CD4-positive, alpha-beta T cell (primary cell): ENCODE data around the gene CDC37. TPM values are rescaled to one million over a fixed set of nuclear protein-coding genes. Genes with fewer than 3 reads are reported as not detected.

ENCODE experiments used
- ATAC-seq: fragments of 200-7000 bp; cut with Tn5 transposase; one replicate; pipeline ENCODE4 v1.10.0; 2022; ENCODE audit warnings: mild to moderate bottlenecking; ENCODE audit not compliant: poor library complexity
- CTCF ChIA-PET: fragments of 350-600 bp; sonication (Branson Sonifier 250); formaldehyde crosslinking; loops from one replicate; lab custom pipeline; 2021; ENCODE audit warnings: antibody characterized with exemption, inconsistent platforms; lab: Charles Lee
- POLR2A ChIA-PET: fragments of 350-600 bp; sonication (Branson Sonifier 250); formaldehyde crosslinking; loops from one replicate; lab custom pipeline; 2021; ENCODE audit warnings: antibody characterized with exemption, inconsistent platforms; lab: Charles Lee
- DNase-seq, 14 experiments: peaks; one replicate each; pipeline ENCODE4 v3.0.0-alpha.2; 2013 to 2020; ENCODE audit warnings: mixed read lengths in 2 of 14
- H3K27ac ChIP-seq, 2 donors: one replicate each; pipeline versions ENCODE4 v1.5.1 to v1.7.0; 2013; ENCODE audit warnings: low read length in 2 of 2, low read depth in 1 of 2, mild to moderate bottlenecking in 1 of 2
- H3K27me3 ChIP-seq, 2 experiments: 1 replicate in 1 of 2; 2 replicates in 1 of 2; pipeline versions ENCODE4 v1.6.1 to v1.7.0; 2013; ENCODE audit warnings: low read length in 2 of 2, control low read depth in 1 of 2, mild to moderate bottlenecking in 1 of 2, moderate library complexity in 1 of 2; ENCODE audit not compliant: insufficient read depth in 2 of 2, control insufficient read depth in 1 of 2
- H3K36me3 ChIP-seq: one replicate; pipeline ENCODE4 v1.6.1; 2013; ENCODE audit warnings: low read length, control low read depth; ENCODE audit not compliant: insufficient read depth
- H3K4me1 ChIP-seq: one replicate; pipeline ENCODE4 v1.6.1; 2013; ENCODE audit warnings: low read length, control low read depth; ENCODE audit not compliant: insufficient read depth
- H3K4me3 ChIP-seq: one replicate; pipeline ENCODE4 v1.5.1; 2013; ENCODE audit warnings: mild to moderate bottlenecking, low read length, moderate library complexity
- H3K9me3 ChIP-seq, 2 experiments: 1 replicate in 1 of 2; 2 replicates in 1 of 2; pipeline versions ENCODE4 v1.6.1 to v1.7.0; 2013; ENCODE audit warnings: low read length in 2 of 2, mild to moderate bottlenecking in 2 of 2, control low read depth in 1 of 2, moderate library complexity in 1 of 2; ENCODE audit not compliant: control insufficient read depth in 1 of 2, insufficient read depth in 1 of 2
- H3K27ac Mint-ChIP-seq: one replicate; pipeline ENCODE4 v1.8.0; 2020; ENCODE audit warnings: mixed read lengths
- H3K27me3 Mint-ChIP-seq: one replicate; pipeline ENCODE4 v1.8.0; 2021; ENCODE audit warnings: mixed read lengths
- H3K36me3 Mint-ChIP-seq: one replicate; pipeline ENCODE4 v1.8.0; 2021; ENCODE audit warnings: low read depth, mixed read lengths
- H3K4me1 Mint-ChIP-seq: one replicate; pipeline ENCODE4 v1.8.0; 2021; ENCODE audit warnings: low read depth, mixed read lengths
- H3K4me3 Mint-ChIP-seq: one replicate; pipeline ENCODE4 v1.8.0; 2020; ENCODE audit warnings: mild to moderate bottlenecking, mixed read lengths
- H3K9me3 Mint-ChIP-seq: one replicate; pipeline ENCODE4 v1.8.0; 2020; ENCODE audit warnings: mixed read lengths
- intact Hi-C, 2 experiments: fragments of 100-400 bp; cut with DNase I in 1 of 2; cut with micrococcal nuclease in 1 of 2; formaldehyde crosslinking; loops; one replicate each; pipeline versions ENCODE4 v1.15.1 to v1.9.0; 2023 to 2025; cut with DNase I, micrococcal nuclease
- total RNA-seq, 174 experiments: library from RNA in 2 of 174; stranded (reverse) in 2 of 174; gene quantifications; one replicate each; pipeline ENCODE4 v1.2.3 and lab custom pipeline; 2021 to 2026
- TF ChIP-seq, protein P1 (sequence below): fragments of 200-600 bp; IDR thresholded peaks from one replicate; pipeline ENCODE4 v1.8.0; 2022; ENCODE audit warnings: antibody characterized with exemption, mild to moderate bottlenecking

The CDC37 gene
- total RNA-seq, 2 experiments from 2014 or later = 162 to 164 TPM

- Mint-ChIP-seq H3K9me3 (no peaks in the 10 kb centered on the region), H3K36me3 (peaks cover 81% of the 10 kb centered on the region), H3K4me3 (no peak overlapping the region), H3K27ac (no peak overlapping the region), H3K4me1 (no peaks in the 10 kb centered on the region), H3K27me3 (no peaks in the 10 kb centered on the region)
- ATAC-seq (no peak), DNase-seq (no peak)
- TF ChIP-seq, protein P1, sequence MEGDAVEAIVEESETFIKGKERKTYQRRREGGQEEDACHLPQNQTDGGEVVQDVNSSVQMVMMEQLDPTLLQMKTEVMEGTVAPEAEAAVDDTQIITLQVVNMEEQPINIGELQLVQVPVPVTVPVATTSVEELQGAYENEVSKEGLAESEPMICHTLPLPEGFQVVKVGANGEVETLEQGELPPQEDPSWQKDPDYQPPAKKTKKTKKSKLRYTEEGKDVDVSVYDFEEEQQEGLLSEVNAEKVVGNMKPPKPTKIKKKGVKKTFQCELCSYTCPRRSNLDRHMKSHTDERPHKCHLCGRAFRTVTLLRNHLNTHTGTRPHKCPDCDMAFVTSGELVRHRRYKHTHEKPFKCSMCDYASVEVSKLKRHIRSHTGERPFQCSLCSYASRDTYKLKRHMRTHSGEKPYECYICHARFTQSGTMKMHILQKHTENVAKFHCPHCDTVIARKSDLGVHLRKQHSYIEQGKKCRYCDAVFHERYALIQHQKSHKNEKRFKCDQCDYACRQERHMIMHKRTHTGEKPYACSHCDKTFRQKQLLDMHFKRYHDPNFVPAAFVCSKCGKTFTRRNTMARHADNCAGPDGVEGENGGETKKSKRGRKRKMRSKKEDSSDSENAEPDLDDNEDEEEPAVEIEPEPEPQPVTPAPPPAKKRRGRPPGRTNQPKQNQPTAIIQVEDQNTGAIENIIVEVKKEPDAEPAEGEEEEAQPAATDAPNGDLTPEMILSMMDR = no peak
- CTCF ChIA-PET = no interaction called here
- Histone ChIP-seq H3K4me1 (no peaks in the 10 kb centered on the region), H3K27me3 (no peaks in the 10 kb centered on the region), H3K9me3 (no peaks in the 10 kb centered on the region), H3K36me3 (peaks cover 80% of the 10 kb centered on the region), H3K27ac (no peak overlapping the region), H3K4me3 (no peak overlapping the region)
- intact Hi-C loops = no loop called here
- POLR2A ChIA-PET = no interaction called here
Observed at GRCh38 chr19:10365518-10365917, 37.8 kb downstream of the CDC37 start.

DNA sequence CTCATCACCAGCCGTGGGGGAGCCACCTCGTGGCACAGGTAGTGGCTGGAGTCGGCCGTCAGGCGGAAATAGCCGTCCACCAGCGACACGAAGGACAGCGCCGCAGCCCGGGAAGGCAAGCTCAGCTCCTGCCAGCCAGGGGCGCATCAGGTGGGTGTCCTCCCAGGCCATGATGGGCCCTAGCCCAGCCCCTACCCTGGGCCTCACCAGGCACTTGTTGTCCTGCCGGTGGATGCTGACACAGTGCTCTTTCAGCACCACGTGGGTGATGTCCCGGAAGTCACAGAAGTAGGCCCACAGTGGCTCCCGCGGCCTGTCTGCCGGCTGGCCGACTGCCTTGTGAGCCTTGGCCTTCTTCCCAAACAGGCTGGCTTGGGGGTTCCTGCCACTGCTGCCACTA, 38.7 kb downstream of the CDC37 start:
- Histone ChIP-seq H3K9me3 (no peaks in the 10 kb centered on the region), H3K4me3 (no peak overlapping the region), H3K27me3 (no peaks in the 10 kb centered on the region), H3K27ac (no peak overlapping the region), H3K36me3 (peaks cover 82% of the 10 kb centered on the region), H3K4me1 (no peaks in the 10 kb centered on the region)
- TF ChIP-seq, protein P1 = no peak
- H3K36me3 Mint-ChIP-seq = peaks cover 83% of the 10 kb centered on the region
- ATAC-seq (no peak), DNase-seq (no peak)
- intact Hi-C loops = no loop called here
- no peak overlapping the region for H3K27ac Mint-ChIP-seq
- H3K9me3 Mint-ChIP-seq = no peaks in the 10 kb centered on the region
- no peak overlapping the region for H3K4me3 Mint-ChIP-seq
- POLR2A ChIA-PET = no interaction called here
- no peaks in the 10 kb centered on the region for H3K27me3 Mint-ChIP-seq
- H3K4me1 Mint-ChIP-seq = no peaks in the 10 kb centered on the region
- CTCF ChIA-PET = no interaction called here

GRCh38 chr19:10363789-10364281, 39.5 kb downstream of the CDC37 start:
- DNase-seq (no peak), ATAC-seq (no peak)
- H3K4me1 Mint-ChIP-seq = no peaks in the 10 kb centered on the region
- Histone ChIP-seq H3K4me3 (no peak overlapping the region), H3K9me3 (no peaks in the 10 kb centered on the region), H3K4me1 (no peaks in the 10 kb centered on the region), H3K27ac (no peak overlapping the region), H3K27me3 (no peaks in the 10 kb centered on the region), H3K36me3 (peaks cover 82% of the 10 kb centered on the region)
- H3K27ac Mint-ChIP-seq = no peak overlapping the region
- H3K27me3 Mint-ChIP-seq = no peaks in the 10 kb centered on the region
- TF ChIP-seq, protein P1 = no peak
- H3K36me3 Mint-ChIP-seq = peaks cover 83% of the 10 kb centered on the region
- H3K9me3 Mint-ChIP-seq = no peaks in the 10 kb centered on the region
- POLR2A ChIA-PET = no interaction called here
- intact Hi-C loops = no loop called here
- no peak overlapping the region for H3K4me3 Mint-ChIP-seq
- CTCF ChIA-PET = no interaction called here
